Measurements from ENCODE around the gene MAP3K4.

MAP3K4 gene, protein sequence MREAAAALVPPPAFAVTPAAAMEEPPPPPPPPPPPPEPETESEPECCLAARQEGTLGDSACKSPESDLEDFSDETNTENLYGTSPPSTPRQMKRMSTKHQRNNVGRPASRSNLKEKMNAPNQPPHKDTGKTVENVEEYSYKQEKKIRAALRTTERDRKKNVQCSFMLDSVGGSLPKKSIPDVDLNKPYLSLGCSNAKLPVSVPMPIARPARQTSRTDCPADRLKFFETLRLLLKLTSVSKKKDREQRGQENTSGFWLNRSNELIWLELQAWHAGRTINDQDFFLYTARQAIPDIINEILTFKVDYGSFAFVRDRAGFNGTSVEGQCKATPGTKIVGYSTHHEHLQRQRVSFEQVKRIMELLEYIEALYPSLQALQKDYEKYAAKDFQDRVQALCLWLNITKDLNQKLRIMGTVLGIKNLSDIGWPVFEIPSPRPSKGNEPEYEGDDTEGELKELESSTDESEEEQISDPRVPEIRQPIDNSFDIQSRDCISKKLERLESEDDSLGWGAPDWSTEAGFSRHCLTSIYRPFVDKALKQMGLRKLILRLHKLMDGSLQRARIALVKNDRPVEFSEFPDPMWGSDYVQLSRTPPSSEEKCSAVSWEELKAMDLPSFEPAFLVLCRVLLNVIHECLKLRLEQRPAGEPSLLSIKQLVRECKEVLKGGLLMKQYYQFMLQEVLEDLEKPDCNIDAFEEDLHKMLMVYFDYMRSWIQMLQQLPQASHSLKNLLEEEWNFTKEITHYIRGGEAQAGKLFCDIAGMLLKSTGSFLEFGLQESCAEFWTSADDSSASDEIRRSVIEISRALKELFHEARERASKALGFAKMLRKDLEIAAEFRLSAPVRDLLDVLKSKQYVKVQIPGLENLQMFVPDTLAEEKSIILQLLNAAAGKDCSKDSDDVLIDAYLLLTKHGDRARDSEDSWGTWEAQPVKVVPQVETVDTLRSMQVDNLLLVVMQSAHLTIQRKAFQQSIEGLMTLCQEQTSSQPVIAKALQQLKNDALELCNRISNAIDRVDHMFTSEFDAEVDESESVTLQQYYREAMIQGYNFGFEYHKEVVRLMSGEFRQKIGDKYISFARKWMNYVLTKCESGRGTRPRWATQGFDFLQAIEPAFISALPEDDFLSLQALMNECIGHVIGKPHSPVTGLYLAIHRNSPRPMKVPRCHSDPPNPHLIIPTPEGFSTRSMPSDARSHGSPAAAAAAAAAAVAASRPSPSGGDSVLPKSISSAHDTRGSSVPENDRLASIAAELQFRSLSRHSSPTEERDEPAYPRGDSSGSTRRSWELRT (N-terminal part only)

DNA sequence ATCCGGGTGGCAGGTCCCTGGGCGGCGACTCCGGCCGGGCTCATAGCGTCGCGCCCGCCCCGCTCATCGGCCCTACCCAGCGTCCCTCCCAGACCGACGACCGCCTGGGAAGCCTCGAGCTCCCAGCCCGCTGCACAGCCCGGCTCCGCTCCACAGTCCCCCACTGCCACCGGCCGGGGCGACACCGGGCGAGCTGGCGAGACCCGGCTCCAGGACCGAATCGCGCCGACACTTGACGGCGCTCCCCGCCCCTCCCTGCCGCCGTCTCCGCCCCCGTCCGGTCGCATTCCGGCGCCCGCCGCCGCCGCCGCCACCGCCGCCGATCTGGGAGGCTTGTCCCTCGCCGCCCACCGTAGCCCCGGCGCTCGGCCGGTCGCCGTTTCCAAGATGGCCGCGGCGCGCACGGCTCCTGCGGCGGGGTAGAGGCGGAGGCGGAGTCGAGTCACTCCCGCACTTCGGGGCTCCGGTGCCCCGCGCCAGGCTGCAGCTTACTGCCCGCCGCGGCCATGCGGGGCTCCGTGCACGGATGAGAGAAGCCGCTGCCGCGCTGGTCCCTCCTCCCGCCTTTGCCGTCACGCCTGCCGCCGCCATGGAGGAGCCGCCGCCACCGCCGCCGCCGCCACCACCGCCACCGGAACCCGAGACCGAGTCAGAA lies at the start of gene MAP3K4:
MAP3K4 (plus strand) TSS at position 364 of the 655 bp plus-strand sequence; CDS start at position 527, 163 bp downstream.
- DNase-seq: peak; percentile 90

DNA sequence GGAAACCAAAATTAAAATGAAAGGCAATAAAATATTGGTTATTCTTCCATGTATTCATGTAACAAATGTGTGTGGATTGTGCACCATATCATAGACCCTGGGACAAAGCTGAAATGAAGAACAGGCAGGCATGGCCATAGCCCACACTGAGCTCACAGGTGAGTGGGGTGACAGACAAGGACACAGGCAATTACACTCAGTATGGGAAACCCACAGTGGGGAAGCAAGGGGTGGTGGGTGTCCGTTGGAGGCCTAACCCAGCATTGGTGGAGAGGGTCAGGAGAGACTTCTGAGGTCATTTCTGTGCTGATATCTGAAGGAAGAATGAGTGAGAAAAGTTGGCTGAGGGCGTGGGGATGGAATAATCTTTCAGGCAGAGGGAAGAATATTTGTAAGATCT lies 47.6 kb upstream of the MAP3K4 start:
- DNase-seq: no peak

DNA sequence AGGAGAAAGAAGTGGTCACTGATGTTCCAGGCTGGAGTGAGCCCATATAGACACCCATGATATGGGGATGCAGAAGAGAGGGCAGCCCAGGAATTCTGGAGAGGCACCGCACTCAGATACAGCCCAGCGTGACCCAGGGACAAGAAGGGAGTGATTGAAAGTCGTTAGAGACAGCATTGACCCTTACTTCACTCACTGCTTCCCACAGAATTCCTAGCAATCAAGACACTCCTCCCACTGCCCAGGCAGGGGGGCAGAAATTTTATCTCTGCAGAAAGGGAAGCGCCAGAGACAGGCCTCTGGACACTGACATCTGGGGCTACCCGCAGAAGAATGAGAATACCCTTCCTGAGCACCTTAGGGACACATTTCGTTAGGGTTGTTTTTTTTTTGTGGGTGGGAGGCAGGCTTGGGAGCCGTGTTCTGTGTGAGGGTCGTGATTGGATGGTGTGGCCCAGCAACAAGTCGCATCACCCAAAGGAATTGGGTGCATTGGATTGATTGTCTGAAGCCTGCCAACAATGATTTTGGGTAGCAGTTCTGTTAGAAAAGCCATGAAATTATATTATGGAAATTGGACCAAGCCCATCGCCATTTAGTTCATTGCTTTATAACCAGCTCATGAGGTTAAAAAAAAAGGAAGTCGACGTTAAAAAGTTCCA lies 45.9 kb upstream of the MAP3K4 start:
- no peak for DNase-seq

DNA sequence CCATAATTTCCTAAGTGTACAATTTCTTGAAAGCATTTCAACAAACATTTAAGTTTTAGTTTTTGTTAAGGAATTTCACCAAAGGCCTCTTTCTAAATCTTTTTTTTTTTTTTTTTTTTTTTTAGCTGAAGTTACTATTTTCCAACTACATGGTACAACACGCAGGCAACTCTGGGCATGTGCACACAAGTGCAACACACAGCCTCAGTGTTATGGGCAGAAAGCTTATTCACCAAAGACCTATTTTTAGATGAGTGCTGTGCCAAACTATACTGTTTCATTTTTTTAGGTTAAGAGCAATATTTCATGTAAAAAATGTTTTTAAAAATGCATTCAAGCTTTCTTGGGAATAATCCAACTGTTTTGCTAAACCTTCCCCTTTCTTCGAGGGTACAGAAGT lies 42.0 kb upstream of the MAP3K4 start:
- DNase-seq: no peak

DNA sequence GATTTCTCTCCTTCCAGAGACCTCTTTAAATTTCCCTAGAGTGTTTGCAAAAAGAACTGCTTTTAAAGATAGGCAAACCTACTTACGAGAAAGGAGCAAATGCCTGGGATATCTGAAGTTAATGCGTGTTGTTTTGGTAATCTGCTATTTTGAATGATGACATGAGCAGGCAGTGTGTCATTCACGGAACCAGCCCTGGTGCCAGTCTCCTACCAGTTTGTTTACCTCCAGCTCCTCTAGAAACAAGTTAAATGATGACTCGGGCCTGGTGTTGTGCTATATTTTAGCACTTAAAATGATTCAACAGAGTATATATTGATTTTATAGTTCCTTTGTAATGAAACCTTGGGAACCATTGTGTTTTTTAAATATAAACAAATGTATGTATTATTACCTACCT lies 41.1 kb upstream of the MAP3K4 start:
- no peak for DNase-seq

DNA sequence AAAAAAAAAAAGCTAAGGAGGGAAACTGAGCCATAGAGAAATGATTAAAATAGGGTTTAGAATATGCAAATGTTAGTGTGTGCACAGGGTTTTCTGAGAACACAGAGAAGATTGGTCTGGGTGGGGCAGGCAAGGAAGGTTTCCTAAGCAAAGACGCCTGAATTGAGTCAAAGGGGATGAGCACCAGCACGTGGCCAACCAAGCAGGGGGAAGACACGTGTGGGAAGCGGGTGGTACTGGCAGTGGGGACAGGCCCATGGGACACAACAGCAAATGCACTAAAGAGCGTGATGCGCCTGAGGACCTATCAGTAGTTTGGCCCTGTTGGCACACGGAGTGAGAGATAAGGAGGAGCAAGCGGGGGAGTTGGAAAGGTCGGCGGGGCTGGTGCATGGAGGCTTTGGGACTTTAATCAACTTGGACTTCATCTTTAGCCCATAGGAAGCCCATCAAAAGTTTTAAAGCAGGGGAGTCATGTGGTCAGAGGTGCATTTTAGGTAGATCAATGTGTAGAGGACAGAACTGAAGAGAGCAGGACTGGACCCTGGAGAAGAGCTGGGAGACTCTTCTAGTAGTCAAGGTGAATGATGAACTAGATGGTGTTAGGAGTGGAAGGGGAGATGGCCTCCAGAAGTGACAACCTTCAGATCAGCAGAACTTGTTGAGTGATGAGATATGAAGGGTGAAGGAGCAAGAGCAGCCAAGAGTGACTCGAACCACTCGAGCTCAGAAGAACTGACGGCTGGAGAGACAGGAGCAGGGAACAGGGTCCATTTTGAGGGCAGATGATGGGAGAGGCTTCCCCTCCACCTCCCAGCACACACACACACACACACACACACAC lies 40.2 kb upstream of the MAP3K4 start:
- DNase-seq: no peak

DNA sequence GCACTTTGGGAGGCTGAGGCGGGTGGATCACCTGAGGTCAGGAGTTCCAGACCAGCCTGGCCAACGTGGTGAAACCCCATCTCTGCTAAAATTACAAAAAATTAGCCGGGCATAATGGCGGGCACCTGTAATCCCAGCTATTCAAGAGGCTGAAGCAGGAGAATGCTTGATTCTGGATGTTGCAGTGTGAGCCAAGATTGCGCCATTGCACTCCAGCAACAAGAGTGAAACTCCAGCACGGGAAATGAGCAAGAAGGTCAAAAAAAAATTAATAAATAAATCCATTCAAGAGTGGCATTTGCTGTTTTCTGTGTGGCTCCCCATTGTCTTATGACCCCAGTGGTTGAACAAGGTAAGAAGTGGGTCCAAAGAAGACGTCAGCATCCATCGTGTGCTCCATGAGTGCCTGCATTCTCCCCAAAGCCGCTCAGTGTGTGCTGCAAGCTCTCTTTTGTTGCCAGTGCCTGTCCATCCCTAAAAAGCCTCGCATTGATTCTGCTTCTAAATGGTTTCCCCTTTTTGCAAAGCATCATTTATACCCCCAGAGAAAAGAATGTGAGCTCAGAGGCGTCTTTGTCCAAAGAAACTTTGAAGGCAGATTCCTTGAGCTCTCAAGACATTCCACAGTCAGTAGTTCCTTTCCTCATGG lies 38.8 kb upstream of the MAP3K4 start:
- DNase-seq: no peak

DNA sequence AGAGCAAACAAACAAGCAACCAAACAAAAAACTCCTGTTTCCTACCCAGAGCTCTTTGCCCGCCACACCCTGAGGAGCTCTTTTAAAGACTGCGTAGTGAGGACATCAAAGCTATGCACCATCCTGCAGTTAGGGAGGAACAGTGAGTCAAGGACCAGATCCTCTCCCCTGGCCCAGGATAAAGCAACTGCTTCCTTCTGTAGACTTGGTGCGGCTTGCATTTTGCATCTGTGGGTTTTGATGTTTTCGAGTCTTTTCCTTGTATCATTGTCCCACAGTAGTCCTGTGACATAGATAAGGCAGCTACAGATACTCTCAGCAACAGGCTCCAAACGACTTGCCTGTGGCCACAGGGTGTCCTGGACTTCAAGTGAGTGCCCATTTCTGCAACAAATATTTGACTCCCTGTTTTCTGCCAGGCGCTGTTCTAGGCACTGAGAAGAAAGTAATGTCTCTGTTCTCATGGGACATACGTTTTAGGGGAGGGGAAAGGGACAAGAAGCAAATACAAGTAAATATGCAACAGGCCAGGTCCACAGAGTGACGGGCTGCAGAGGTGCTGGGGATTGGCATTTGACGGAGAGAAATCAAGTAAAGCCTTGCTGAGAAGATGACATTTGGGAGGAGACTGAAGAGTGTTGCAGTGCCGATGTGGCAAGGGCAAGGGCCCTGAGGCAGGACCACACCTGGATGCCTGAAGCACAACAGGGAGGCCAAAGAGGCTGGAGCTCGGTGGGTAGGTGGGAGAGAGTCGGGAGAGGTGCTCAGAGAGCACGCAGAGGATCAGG lies 35.9 kb upstream of the MAP3K4 start:
- DNase-seq: no peak

DNA sequence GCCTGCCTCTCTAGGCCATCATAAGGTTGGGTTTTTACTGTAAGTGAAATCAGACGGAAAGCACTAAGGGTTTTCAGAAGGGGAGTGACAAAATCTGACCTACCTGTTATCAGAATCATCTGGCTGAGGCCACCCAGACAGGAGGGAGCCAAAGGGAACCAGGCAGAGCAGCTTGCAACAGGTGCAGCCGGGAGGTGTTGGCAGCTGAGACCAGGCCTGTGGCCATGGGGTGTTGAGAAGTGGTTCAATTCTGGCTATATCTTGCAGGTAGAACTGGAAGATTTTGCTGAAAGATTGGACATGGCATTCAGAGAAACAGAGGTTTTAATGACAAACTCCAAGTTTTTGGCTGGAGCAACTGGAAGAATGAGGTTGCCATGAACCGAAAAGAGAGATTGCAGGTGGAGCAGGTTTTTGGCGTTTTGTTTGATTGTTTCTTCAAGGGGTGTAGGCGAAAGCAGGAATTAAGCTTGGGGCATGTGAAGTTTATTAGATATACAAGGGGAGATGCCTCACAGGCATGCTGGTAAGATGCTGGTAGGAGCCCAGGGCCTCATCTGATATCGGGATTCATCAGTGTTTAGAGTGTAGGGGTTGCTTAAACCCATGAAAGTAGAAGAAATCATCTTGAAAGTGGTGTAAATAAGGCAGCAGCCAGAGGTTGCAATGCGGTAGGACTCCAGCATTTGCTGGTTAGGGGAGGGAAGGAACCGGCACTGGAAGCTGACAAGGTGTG lies 35.1 kb upstream of the MAP3K4 start:
- no peak for DNase-seq

DNA sequence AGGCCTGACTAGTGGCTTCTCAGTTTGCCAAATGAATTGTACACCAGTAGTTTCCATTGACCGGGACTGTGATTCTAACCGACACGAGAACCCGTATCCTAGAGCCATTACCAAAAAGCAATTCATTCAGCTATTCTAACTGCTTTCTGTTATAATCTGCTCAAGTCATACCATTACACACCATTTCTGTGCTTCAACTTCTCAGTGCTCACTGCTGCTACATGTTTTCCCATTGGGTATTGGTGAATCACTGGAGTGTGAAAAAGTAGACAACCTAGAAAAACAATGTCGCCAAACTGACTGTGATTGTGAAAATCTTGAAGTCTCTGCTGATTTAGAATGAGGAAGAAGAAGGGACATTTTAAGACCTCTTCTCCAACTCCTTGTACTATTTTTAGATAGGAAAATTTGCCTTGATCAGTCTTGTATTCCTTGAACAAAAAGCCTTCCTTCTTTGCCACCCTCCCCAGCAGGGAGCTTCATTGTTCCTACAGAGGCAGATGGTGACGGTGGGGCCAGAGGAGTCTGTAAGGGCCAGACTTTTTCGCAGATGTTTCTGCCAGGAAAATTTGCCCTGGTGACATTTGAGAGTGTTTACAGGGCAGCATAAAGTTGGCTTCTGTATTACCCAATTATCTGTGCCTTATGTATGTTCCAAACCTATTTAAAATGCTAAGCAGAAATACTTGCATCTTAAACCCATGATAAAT lies 31.7 kb upstream of the MAP3K4 start:
- peak; percentile 94 for DNase-seq

DNA sequence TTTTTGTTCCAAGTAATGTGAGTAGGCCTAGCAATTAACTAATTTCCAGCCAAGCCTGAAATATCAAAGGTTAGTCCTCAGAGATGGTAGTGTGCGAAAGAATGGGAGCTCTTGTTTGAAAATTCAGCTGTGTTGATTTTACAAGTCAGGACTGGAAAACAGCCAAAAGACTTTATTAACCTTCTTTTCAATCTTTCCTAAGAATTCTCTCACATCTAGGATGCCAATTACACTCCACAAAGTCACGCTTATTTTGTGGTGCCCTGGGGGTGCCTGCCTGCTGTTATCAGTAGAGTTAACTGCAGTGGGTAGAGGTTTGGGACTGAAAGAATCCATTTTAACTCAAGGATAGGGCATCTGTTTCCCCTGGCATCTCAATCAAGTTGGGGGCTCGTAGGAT lies 30.7 kb upstream of the MAP3K4 start:
- peak; percentile 94 for DNase-seq

DNA sequence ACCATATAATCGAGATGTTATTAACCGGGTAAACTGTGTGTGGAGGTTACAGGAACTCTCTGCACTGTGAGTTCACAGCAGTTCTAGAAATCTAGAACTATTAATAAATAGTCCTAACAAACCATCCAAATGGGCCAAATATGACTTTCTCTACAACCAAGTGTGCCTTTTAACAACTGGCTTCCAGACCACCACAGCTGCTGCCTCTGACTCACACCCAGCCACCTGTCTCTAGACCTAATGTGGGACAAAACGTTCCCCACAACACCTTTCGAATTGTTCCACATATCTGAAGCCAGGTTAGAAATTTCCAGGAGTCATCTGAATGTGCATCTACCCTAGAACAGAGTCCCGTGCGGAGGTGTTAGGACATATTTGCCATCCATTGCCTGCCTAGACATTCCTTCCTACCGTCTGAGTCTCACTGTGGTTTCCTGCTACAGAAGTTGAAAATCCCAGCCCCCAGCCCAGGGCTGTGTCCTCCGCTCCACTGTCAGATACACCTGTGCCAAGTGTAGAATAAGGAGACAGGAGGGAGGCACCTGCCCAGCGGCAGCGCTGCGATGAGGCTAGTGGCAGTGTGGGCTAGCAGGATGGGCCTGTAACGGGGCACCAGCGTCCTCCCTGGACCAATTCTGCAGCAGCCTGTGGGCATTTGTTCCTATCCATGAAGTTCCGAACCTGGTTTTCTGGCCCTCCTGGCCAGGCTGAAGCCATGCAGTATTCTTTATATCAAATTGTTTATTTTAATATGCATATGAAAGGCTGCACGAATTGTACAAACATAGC lies 28.5 kb upstream of the MAP3K4 start:
- DNase-seq: peak; percentile 44

DNA sequence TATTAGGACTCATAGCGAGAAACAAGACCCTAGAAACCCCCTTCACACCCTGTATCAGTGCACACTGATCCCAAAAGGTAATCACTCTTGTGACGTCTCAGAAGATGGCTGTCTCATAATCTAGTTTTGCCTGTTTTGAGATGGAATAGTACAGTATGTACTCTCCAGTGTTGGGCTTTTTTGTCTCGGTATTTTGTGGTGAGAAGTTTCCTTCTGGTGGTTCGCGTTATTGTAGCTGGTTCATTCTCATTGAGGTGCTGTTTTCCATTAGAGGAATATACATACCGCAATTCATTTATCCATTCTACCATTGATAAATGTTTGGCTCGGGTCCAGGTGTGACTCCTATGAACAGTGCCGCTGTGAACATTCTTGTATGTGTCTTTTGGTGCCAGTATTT lies 27.9 kb upstream of the MAP3K4 start:
- DNase-seq: peak; percentile 66

DNA sequence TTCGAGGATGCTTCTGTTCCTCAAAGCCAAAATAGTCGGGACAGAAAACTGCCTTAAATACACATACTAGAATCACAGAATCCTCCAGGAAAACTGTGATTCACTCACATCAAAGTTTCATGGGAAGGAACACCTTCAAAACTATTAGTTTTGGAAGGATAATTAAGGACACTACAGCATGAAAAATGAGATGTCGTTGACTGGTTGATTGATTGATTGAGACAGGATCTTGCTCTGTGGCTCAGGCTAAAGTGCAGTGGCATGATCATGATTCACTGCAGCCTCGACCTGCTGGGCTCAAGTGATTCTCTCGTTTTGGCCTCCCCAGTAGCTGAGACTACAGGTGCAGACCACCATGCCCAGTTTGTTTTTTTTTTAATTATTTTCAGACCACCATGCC lies 25.7 kb upstream of the MAP3K4 start:
- DNase-seq: no peak

DNA sequence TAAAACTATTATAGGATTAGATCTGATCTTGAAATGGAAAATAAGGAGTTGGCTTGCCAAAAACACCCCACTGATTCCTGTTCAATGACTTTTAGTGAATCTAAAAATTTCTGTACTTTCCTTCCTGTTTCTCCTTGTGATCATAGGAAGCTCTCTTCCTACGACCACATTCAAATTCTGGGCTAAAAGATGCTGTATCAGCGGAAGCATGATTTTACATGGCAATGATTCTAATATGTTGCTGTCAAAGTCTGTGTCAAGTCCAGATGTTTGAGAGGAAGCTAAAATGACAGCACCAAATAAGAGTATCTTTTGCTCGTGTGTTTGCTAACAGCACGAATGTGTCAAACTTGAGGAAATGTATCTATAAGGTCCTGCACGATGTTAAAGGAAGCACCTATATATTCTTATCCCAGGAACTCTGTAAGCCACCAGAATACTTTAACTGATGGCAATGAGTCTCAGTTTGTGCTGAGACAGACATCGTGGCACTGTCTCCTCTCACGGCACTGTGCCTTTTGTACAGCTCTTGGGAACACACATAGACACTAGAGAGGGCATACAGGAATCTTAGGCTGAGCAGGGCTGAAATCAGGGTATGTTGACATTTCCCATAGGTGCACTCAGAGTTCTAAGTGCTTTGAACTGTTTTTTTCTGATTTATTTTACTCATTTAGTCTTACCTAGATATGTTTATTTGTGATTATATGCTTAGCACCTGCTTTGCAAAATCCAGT lies 24.9 kb upstream of the MAP3K4 start:
- no peak for DNase-seq

DNA sequence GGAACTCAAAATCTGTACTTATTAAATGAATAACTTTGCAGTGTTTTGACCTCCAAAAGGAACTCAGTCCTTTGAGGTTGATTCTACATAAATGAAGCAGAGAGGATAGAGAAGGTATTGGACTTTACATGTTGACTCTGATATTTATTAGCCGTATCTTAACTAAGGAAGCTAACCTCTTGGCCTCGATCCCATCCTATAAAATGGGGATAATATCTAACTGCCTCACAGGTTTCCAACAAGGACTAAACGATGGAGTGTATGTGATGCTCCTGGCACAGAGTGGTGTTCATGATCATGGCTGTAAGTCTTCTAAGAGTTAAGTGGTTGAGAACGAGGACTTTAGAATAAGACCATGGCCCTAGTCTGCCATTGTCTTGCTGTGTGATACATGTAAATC lies 24.2 kb upstream of the MAP3K4 start:
- no peak for DNase-seq

DNA sequence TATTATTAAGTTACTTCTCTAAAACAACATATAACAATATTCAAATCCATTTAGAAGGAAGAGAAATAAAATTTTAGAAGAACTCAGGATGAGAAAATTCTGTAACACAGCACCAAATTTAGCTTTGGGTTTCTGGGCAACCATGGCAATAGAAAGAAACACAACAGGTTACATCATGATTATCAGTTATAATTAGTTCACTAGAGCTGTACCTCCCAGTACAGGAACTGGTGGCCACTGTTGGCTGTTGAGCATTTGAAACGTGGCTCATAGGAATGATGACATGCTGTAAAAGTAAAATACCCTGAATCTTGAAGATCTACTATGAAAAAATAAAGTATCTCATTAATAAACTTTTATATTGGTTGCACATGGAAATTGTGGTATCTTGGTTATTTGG lies 23.7 kb upstream of the MAP3K4 start:
- DNase-seq: no peak

Data from NCI-H69 (cell line).